Measurements from ENCODE around the gene GPHB5.
"Not testable (repeated sequence)": the region's sequence is repeated elsewhere in the genome, so short reads cannot be mapped to it uniquely, and the experiment has no call there.

GPHB5 gene

GRCh38 chr14:63318835-63319234, at the start of gene GPHB5:
TSS of gene GPHB5 (minus strand) at chr14:63318935. CDS start at chr14:63317849, 1,086 bp downstream.
- no peak for DNase-seq

DNA sequence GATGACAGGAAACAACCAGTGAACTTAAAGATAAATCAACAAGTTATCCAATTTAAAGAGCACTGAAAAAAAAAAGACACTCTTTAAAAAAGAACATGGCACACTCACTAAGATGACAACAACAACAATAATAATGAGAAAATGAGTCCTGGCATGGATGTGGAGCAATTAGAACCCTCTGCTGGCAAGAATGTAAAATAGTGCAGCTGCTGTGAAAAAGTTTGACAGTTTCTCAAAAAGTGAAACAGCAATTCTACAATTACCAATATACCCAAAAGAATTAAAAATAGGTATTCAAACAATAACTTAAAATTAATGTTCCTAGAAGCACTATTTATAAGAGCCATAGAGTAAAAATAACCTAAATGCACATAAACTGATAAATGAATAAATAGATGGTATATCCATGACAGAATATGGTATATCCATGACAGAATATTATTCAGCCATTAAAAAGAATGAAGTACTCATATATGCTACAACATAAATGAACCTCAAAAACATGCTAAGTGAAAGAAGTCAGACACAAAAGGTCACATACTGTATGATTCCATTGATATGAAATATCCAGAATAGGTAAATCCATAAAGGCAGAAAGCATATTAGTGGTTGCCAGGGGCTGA, 49.1 kb upstream of the GPHB5 start:
- no peak for DNase-seq

- peak; percentile 71 for DNase-seq
Measured at GRCh38 chr14:63362389-63362819, 43.7 kb upstream of the GPHB5 start.

GRCh38 chr14:63361790-63362189, 43.1 kb upstream of the GPHB5 start:
- no peak for DNase-seq

DNA sequence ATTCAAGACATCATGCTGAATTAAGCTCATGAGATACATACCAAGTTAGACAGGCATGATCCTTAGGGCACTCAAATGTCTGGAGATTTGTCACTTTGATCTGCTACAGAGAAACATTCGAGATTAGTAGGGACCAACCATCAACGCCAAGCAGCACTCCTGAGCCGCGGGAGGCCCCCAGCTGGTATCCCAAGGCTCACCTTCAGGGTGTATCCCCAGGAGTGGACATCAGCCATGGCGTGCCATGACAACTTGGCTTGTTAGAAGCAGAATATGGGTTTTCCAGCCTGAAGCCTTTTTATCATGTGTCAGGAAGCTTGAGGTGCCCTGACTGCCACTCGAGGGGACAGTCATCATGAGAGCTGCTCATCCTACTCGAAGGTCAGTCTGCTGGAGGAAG, 39.1 kb upstream of the GPHB5 start:
- peak; percentile 12 for DNase-seq

GRCh38 chr14:63345826-63346225, 27.1 kb upstream of the GPHB5 start:
- DNase-seq: no peak

DNA sequence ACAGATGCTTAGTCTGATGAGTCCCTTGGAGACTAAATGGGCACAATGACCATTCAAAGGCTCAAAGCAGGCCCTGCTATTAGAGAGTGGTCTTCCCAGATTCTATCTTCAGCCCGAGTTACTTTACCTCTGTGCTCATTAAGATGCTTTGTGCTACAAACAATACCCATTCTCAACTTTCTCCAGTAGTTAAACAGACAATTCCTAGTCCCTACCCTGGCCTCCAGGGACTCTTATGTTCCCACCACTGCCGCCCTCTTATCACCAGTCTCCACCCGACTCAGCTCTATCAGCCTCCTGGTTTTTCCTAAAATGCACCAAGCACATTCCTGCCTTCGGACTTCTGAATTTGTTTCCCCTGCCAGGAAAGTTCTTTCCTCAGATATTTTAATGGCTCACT, 25.6 kb upstream of the GPHB5 start:
- no peak for DNase-seq

DNA sequence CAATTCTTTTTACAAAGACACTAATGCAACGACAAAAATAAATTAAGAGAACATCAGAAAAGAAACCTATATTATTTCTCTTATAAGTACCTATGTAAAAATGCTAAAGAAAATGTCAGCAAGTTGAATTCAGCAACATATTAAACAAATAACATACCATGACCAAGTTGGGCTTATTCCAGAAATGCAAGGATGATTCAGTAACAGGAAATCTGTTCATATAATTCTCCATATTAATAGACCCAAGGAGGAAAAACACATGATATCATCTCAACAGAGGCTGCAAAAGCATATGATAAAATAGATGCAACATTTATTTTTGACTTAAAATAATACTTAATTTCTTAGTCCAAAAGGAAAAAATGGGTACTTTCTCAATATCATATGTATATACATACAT, 25.1 kb upstream of the GPHB5 start:
- no peak for DNase-seq

GRCh38 chr14:63342371-63342770, 23.6 kb upstream of the GPHB5 start:
- no peak for DNase-seq

- DNase-seq: no peak
Measured at GRCh38 chr14:63328787-63329737, 10.3 kb upstream of the GPHB5 start.

DNA sequence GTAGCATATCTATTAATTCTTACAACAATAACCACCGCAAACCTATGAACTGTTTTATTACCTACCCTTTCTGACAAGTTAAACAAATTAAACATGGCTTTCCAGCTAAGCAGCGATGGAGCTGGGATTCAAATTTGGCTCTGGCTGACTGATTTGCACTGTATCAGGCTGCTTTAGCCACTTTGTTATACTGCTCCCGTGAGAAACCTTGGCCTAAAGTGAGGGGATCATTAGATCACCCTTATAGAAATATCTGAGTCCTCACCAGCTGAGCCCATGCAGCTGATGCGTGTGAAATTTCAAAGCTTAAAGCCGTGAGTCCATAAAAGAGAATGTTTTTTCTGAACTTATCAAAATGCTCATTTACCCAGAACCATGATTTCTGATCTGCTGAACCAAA, 8.1 kb upstream of the GPHB5 start:
- DNase-seq: peak; percentile 25

DNA sequence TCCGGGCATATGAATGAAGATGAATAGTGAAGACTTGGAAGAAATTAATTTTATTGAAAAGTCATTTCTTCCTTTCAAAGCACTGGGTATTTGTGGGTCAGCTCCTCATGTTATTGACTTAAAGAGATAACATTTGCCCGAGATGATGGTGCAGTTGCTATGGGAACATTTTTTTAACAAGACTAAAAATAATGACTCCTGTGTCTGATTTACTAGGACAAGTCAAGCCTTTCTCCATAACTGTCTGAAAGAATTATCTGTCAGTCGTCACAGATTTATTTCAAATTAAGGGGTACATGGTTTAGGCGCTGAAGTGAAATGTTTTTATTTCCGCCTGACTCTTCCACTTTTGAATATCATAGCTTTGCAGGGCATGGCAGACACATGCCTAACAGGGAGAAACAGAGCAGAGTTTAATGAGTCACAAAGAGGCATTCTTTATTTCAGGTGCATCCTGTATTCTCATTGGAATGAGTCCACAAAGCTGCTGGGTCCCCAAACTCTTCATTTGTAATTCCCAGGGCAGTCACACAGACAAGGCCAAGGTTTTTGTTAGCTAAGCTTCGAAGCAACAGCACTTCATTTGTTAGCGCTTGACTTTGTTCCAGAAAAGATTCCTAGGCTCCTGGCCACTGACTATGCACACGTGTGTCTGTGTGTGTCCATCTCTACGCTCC, 4.3 kb upstream of the GPHB5 start:
- DNase-seq: peak; percentile 19

DNA sequence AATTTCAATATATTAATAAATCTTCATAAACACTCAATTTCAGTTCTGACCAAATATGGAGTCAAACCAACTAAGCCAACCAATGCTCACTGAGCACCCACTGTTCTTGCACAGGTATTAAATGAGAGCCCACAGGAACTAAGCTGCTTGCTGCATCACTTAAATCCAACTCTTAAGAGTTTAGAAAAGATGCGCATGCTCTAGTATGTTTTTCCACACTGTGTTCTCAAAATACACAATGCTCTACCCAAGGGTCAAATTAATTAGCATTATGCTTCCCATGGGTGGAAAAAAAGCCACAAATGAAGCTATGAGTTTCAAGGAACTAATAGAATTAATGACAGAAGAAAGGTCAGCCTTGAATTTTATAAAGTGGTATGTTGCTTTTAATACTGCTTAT, 3.7 kb upstream of the GPHB5 start:
- DNase-seq: no peak

DNA sequence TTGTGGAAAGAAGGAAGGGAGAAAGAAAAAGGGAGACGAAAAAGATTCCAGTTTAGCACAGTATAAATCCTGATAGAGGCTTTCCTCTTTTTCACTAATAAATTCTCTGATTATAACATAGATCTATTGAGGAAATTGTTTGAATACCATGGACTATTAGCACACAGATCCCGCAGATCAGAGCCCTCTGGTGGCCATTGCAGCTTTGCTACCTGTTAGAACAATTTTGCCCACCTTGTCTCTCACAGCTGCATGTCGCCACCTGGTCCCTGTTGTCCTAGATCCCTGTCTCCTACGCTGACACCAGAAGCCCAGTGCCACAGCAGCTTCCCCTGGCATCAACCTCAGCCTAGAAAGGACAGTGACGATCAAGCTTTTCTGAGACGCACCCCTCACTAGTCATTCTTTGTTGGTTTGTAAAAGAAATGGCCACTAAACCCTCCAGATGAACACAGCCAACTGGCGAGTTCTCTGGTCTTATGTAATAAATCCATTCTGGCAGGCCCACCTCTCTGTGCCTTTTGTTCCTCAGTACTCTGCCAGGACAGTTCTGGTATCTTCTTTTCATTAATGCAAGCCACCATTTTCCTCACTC, 9.9 kb downstream of the GPHB5 start:
- DNase-seq: no peak

- not testable (repeated sequence) for DNase-seq
Measured at GRCh38 chr14:63304429-63304828, 14.3 kb downstream of the GPHB5 start.

GRCh38 chr14:63301891-63302534, 16.7 kb downstream of the GPHB5 start:
- no peak for DNase-seq

DNA sequence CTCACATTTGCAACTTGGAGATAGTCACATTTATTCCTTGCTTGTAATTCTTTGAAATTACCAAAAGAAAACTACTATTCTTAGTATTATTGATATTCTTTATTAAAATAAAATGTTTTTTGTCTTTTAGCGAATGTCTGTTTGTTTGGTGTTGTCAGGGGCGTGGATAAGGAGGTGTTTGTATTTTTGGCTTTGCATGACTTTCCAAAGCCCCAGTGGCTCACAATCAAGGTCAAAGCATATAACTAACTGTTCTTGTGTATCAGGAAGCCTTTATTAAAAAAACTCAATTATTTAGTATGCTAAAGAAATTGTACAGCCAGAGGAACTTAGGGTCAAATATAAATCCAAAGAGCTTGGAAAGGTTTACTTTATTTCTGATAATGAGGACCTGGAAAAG, 17.9 kb downstream of the GPHB5 start:
- no peak for DNase-seq

DNA sequence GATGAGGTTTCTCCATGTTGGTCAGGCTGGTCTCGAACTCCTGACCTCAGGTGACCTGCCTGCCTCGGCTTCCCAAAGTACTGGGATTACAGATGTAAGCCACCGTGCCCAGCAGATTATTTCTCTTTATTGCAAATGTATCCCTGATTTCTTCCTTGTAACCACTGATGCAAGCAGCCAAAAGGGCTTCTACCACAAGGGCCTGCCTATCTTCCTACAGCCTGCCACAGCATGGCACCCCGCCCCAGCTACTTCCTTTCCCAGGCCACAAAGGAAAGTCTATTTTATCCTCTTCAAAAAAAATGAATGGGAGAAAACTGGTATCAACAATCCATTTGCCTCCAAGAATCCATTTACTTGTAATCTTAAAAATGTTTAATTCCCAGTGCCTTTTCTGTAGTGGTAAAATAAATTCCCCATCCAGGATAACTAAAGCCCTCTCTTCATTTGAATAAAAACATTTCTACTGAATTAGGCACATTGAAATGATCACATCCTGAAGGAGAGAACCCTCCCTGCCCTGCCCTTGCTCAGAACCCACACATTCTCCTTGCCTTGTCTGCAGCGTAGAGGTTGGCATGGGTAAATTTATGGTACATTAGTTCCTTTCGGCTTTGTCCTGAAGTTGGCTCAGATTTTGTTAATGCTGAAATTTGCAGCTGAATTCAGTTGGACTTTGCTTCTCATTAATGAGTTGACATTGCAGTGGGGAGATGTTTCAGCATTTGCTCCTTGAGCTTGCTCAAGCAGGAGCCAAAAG, 19.2 kb downstream of the GPHB5 start:
- no peak for DNase-seq

- DNase-seq: no peak
Measured at GRCh38 chr14:63297372-63298063, 21.2 kb downstream of the GPHB5 start.

DNA sequence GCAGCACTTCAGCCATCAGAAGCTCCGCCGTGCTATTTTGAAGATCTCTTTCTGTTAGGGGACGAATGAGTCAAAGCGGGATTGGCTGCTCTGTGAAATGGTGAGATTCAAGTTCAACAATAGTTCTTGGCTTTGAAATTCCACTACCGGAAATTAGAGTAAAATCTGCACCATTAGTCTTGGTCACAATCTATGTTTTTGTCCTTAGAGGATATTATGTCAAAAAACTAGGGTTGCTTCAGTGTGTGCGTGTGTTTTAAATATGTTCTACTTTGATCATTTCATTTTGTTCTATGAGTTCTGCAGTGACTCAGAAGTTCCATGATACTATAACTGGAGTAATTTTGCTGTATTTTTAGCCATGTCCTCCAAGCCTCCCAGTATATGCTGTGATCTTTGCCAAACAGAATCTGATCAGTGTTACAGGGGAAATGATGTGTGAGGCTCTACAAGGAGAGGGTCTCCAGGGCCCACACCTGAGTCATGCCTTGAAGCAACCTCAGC, 22.6 kb downstream of the GPHB5 start:
- no peak for DNase-seq

DNA sequence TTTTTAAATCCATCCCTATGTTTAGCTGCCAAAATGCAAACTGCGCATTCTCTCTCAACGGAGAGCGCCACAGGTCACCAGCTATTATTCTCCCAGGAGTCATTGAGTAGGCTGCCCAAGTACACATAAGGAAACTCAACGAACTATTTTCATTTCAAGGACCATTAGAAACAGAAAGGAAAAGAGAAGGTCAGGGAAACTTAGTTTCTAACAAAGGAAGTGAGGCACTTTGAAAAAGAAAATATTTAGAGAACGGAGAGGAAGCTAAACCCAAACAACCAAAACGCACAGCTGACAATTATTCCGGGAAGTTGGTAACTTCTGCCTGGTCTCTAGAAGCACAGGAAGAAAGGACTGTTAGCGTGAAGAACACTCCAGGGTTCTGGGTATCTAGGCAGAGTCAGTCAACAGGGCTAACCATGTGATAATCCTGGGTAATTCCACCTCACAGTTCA, 23.5 kb downstream of the GPHB5 start:
- DNase-seq: no peak
